Breast epithelium (tissue), 4 donors: ENCODE measurements around the gene TEX35. TPM values are rescaled to one million over a fixed set of nuclear protein-coding genes. Genes with fewer than 3 reads are reported as not detected.
A peak's percentile ranks its signal among the peaks of the same experiment; 100 is the strongest.

Source experiments
- DNase-seq, 2 donors: peaks; one replicate each; pipeline ENCODE4 v3.0.0-alpha.2; 2019; ENCODE audit warnings: low spot score in 2 of 2
- H3K27ac ChIP-seq, 2 donors: fragments of 200-600 bp; sonication (generic) in 1 of 2; one replicate each; pipeline ENCODE4 v1.5.1; 2016 to 2019; ENCODE audit warnings: mild to moderate bottlenecking in 1 of 2
- H3K27me3 ChIP-seq, 2 donors: fragments of 200-600 bp; sonication (generic) in 1 of 2; one replicate each; pipeline versions ENCODE4 v1.5.1 to v1.6.0; 2017 to 2019; ENCODE audit warnings: control low read depth in 1 of 2, mild to moderate bottlenecking in 1 of 2
- H3K36me3 ChIP-seq: fragments of 200-600 bp; one replicate; pipeline ENCODE4 v1.5.1; 2019
- H3K4me1 ChIP-seq, 2 donors: fragments of 200-600 bp; sonication (generic); one replicate each; pipeline ENCODE4 v1.5.1; 2016 to 2019; ENCODE audit warnings: control low read depth in 1 of 2
- H3K4me3 ChIP-seq, 3 donors: fragments of 200-600 bp; sonication (generic); 1 replicate in 2 of 3; 2 replicates in 1 of 3; pipeline ENCODE4 v1.5.1; 2016 to 2019; ENCODE audit warnings: mild to moderate bottlenecking in 3 of 3, moderate library complexity in 2 of 3
- H3K9me3 ChIP-seq, 2 donors: fragments of 200-600 bp; sonication (generic) in 1 of 2; one replicate each; pipeline ENCODE4 v1.5.1; 2016 to 2019; ENCODE audit warnings: control low read depth in 1 of 2
- CTCF ChIP-seq, 3 donors: fragments of 450-650 bp; IDR thresholded peaks; one replicate each; pipeline ENCODE4 v1.5.1; 2016 to 2017; ENCODE audit warnings: antibody characterized with exemption in 3 of 3, mild to moderate bottlenecking in 3 of 3, moderate library complexity in 3 of 3
- POLR2A ChIP-seq: fragments of 450-650 bp; IDR thresholded peaks from one replicate; pipeline ENCODE4 v1.6.1; 2016; ENCODE audit warnings: antibody characterized with exemption, mild to moderate bottlenecking, moderate library complexity
- POLR2AphosphoS5 ChIP-seq, 3 donors: sonication (generic); formaldehyde crosslinking; IDR thresholded peaks; one replicate each; pipeline ENCODE4 v1.6.1; 2017; ENCODE audit warnings: antibody characterized with exemption in 3 of 3
- intact Hi-C: fragments of 100-400 bp; cut with DNase I; formaldehyde crosslinking; loops from one replicate; pipeline ENCODE4 v1.15.1; 2023; ENCODE audit warnings: low total_unique reads
- total RNA-seq, 3 donors: library from RNA; depleted of rRNA; stranded (reverse); fragments of >200 nt; gene quantifications; one replicate each; pipeline ENCODE4 v1.1.0, GENCODE V29; 2016

Gene TEX35
- total RNA-seq, 3 donors from 2014 or later: not detected

- DNase-seq: no peak
- no peak for TF ChIP-seq POLR2A
- no peak for TF ChIP-seq POLR2AphosphoS5 (IDR thresholded peaks at IDR 0.05)
- TF ChIP-seq CTCF (IDR thresholded peaks at IDR 0.05): no peak
- no peaks in the 10 kb centered on the region for H3K4me1 ChIP-seq
- H3K27ac ChIP-seq: no peak overlapping the region
- no peaks in the 10 kb centered on the region for H3K9me3 ChIP-seq
- H3K4me3 ChIP-seq: no peak overlapping the region
- H3K36me3 ChIP-seq: no peaks in the 10 kb centered on the region
- no peaks in the 10 kb centered on the region for H3K27me3 ChIP-seq
- intact Hi-C loops: no loop called here
Observed at GRCh38 chr1:178516110-178516509, 3.2 kb downstream of the TEX35 start.

GRCh38 chr1:178518894-178519293 lies 6.0 kb downstream of the TEX35 start:
- H3K27me3 ChIP-seq: no peaks in the 10 kb centered on the region
- no peaks in the 10 kb centered on the region for H3K36me3 ChIP-seq
- DNase-seq: no peak
- H3K9me3 ChIP-seq: no peaks in the 10 kb centered on the region
- no peak overlapping the region for H3K27ac ChIP-seq
- intact Hi-C loops: no loop called here
- no peak for TF ChIP-seq POLR2AphosphoS5 (IDR thresholded peaks at IDR 0.05)
- TF ChIP-seq CTCF (IDR thresholded peaks at IDR 0.05): no peak
- no peak for TF ChIP-seq POLR2A
- H3K4me1 ChIP-seq: no peaks in the 10 kb centered on the region
- H3K4me3 ChIP-seq: no peak overlapping the region

- no peaks in the 10 kb centered on the region for H3K27me3 ChIP-seq
- H3K4me1 ChIP-seq: no peaks in the 10 kb centered on the region
- no peak overlapping the region for H3K27ac ChIP-seq
- no peaks in the 10 kb centered on the region for H3K9me3 ChIP-seq
- no peak overlapping the region for H3K4me3 ChIP-seq
- DNase-seq: no peak
- TF ChIP-seq POLR2A (no peak), CTCF (IDR thresholded peaks at IDR 0.05) (no peak), POLR2AphosphoS5 (IDR thresholded peaks at IDR 0.05) (no peak)
- H3K36me3 ChIP-seq: no peaks in the 10 kb centered on the region
- intact Hi-C loops: no loop called here
Observed at GRCh38 chr1:178520803-178521202, 7.9 kb downstream of the TEX35 start.

GRCh38 chr1:178521241-178521640 lies 8.3 kb downstream of the TEX35 start:
- DNase-seq: peak in 1 of 2 donors; percentile 20
- H3K4me3 ChIP-seq: no peak overlapping the region
- H3K27ac ChIP-seq: no peak overlapping the region
- intact Hi-C loops: no loop called here
- H3K4me1 ChIP-seq: no peaks in the 10 kb centered on the region
- H3K36me3 ChIP-seq: no peaks in the 10 kb centered on the region
- no peaks in the 10 kb centered on the region for H3K27me3 ChIP-seq
- H3K9me3 ChIP-seq: no peaks in the 10 kb centered on the region
- no peak for TF ChIP-seq CTCF (IDR thresholded peaks at IDR 0.05)

- Histone ChIP-seq H3K4me1 (no peaks in the 10 kb centered on the region), H3K36me3 (no peaks in the 10 kb centered on the region), H3K27ac (no peak overlapping the region), H3K4me3 (no peak overlapping the region), H3K9me3 (no peaks in the 10 kb centered on the region), H3K27me3 (no peaks in the 10 kb centered on the region)
- intact Hi-C loops: no loop called here
- TF ChIP-seq POLR2A (no peak), POLR2AphosphoS5 (IDR thresholded peaks at IDR 0.05) (no peak), CTCF (IDR thresholded peaks at IDR 0.05) (no peak)
- DNase-seq: no peak
Observed at GRCh38 chr1:178527117-178527516, 14.2 kb downstream of the TEX35 start.
